ENCODE data around the gene TPGS1. TPM values are rescaled to one million over a fixed set of nuclear protein-coding genes. Genes with fewer than 3 reads are reported as not detected.
A peak's percentile ranks its signal among the peaks of the same experiment; 100 is the strongest.

The TPGS1 gene
- total and polyA plus RNA-seq, 10 donors = 9.8 to 24.4 (median 19.5) TPM

- peak; percentile 75 for DNase-seq
- H3K27ac ChIP-seq = peak overlapping the region in 2 of 8 donors; percentile 23 to 42
- no peak overlapping the region for H3K4me3 ChIP-seq
- H3K4me1 ChIP-seq = peaks cover 17 to 71% (median 44%) of the 10 kb centered on the region in 6 donors
- 69 to 91% (median 82%) methylated on average over 5 to 16 of the region's 16 CpGs for WGBS, 5 donors
- no peaks in the 10 kb centered on the region for H3K9me3 ChIP-seq
- H3K36me3 ChIP-seq = peaks cover 0 to 56% (median 40%) of the 10 kb centered on the region in 6 donors
- no peaks in the 10 kb centered on the region for H3K27me3 ChIP-seq (replicated peaks in 1 of 7)
- TF ChIP-seq POLR2AphosphoS5 (IDR thresholded peaks at IDR 0.05) (no peak), POLR2A (IDR thresholded peaks at IDR 0.05) (no peak), CTCF (IDR thresholded peaks at IDR 0.05 in 8 of 11, conservative IDR thresholded peaks at IDR 0.05 in 3 of 11) (no peak)
- intact Hi-C loops (cut with DNase I; ENCODE audit: low total_unique reads) = no loop called here
Measured at GRCh38 chr19:535017-535835, 27.9 kb downstream of the TPGS1 start.

GRCh38 chr19:536031-536880 is 29.0 kb downstream of the TPGS1 start:
- Histone ChIP-seq H3K9me3 (no peaks in the 10 kb centered on the region), H3K4me1 (peaks cover 12 to 63% (median 36%) of the 10 kb centered on the region in 6 donors), H3K27ac (peak overlapping the region in 2 of 8 donors; percentile 32 to 33), H3K4me3 (no peak overlapping the region), H3K27me3 (replicated peaks in 1 of 7) (no peaks in the 10 kb centered on the region), H3K36me3 (peaks cover 0 to 64% (median 43%) of the 10 kb centered on the region in 6 donors)
- intact Hi-C loops (cut with DNase I; ENCODE audit: low total_unique reads) = no loop called here
- peak; percentile 63 for DNase-seq
- WGBS, 5 donors = 91 to 95% (median 94%) methylated on average over 37 to 55 of the region's 55 CpGs
- TF ChIP-seq POLR2AphosphoS5 (IDR thresholded peaks at IDR 0.05) = no peak
- TF ChIP-seq POLR2A (IDR thresholded peaks at IDR 0.05) = no peak
- TF ChIP-seq CTCF (IDR thresholded peaks at IDR 0.05 in 8 of 11, conservative IDR thresholded peaks at IDR 0.05 in 3 of 11) = no peak

GRCh38 chr19:536881-537404 is 29.6 kb downstream of the TPGS1 start:
- no peak for DNase-seq
- peak overlapping the region in 2 of 8 donors; percentile 32 to 33 for H3K27ac ChIP-seq
- intact Hi-C loops (cut with DNase I; ENCODE audit: low total_unique reads) = no loop called here
- 73 to 91% (median 87%) methylated on average over 24 to 26 of the region's 26 CpGs for WGBS, 5 donors
- TF ChIP-seq POLR2A (IDR thresholded peaks at IDR 0.05) (no peak), POLR2AphosphoS5 (IDR thresholded peaks at IDR 0.05) (no peak), CTCF (IDR thresholded peaks at IDR 0.05 in 8 of 11, conservative IDR thresholded peaks at IDR 0.05 in 3 of 11) (no peak)
- no peaks in the 10 kb centered on the region for H3K9me3 ChIP-seq
- H3K4me1 ChIP-seq = peaks cover 12 to 63% (median 36%) of the 10 kb centered on the region in 6 donors
- H3K27me3 ChIP-seq (replicated peaks in 1 of 7) = no peaks in the 10 kb centered on the region
- no peak overlapping the region for H3K4me3 ChIP-seq
- peaks cover 0 to 71% (median 49%) of the 10 kb centered on the region in 6 donors for H3K36me3 ChIP-seq
